Activated T-helper 1 cell treated with Interleukin-2 at 50 U/mL for 16 hours (primary cell): ENCODE data around the gene NTSR2.

Experiments used
- DNase-seq: peaks from one replicate; pipeline ENCODE4 v3.0.0-alpha.2; 2020; ENCODE audit warnings: low read depth

NTSR2 gene

GRCh38 chr2:11628675-11629074 is 41.3 kb downstream of the NTSR2 start:
- DNase-seq: no peak

- no peak for DNase-seq
These were observed 44.3 kb downstream of the NTSR2 start for GRCh38 chr2:11625671-11626070.

DNA sequence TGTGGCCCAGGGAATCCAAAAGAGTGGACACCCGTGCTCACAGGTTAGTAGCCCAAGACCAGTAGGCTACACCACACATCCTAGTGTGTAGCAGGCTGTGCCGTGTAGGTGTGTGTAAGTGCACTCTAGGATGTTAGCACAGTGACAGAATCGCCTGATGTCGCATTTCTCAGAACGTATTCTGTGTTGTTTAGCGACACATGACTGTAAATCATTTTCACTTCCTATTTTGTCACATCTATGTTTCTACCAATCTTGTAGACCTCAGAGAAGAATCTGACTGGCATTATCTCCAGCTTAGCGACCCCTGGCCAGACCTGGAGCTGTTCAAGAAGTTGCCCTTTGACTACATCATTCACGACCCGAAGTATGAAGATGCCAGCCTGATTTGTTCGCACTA is 45.1 kb downstream of the NTSR2 start:
- no peak for DNase-seq

- DNase-seq: no peak
These were observed 47.4 kb downstream of the NTSR2 start for GRCh38 chr2:11622611-11623010.

GRCh38 chr2:11621410-11621809 is 48.6 kb downstream of the NTSR2 start:
- DNase-seq: no peak

DNA sequence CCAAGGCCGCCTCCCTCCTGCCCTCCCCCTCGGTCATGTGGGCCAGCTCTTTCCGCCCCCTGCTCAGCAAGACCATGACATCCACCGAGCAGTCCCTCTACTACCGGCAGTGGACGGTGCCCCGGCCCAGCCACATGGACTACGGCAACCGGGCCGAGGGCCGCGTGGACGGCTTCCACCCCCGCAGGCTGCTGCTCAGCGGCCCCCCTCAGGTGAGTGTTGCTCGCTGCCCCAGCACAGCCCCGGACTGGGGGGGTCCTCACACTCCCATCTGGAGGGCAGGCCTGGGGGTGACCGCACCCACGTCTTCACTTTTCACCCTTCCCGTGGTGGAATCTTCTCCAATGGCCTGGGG is 51.3 kb downstream of the NTSR2 start:
- no peak for DNase-seq

GRCh38 chr2:11617984-11618707 is 51.8 kb downstream of the NTSR2 start:
- no peak for DNase-seq

DNA sequence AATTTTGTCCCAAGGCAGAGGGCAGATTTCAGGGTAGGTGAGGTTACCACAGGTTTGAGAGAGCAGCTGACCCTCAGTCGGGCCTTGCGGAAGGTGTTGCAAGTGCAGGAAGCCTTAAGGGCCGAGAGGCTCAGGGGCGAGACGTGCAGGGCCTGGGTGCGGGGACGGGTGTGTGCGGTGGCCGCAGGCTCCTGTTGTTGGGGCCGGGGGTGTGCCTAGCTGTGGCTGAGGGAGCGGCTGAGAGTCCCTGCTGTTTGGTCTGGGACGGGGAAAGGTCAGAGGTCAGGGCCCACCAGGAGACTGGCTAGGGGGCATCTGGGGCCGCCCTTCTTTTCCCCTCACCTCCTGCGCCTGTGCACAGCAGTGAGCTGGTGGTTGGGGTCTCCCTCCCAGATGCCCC is 52.5 kb downstream of the NTSR2 start:
- DNase-seq: no peak

DNA sequence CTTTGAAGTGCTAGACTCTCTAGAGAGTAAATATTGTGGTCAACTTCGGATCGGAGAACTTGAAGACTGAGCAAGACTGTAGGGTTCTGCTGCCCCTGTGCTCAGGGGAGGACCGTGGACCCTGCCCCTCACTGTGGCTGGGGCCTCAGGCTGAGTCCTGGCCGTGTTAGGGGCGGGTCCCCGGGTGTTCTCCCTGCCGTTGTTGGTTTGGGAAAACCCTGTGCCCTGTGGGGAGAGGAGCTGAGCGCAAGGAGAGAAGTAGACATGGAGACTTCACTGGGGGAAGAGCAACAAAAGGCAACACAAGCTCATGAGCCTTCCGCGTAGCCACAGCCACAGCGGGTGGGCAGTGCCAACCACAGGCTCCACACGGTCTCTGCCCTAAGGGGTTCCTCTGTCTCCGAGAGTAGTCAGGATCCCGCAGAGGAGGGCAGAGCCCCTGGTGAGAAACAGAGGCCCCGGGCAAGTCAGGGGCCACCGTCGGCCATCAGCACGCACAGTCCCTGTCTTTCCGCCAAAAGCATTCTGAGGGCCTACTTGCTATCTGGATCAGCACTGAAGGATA is 53.1 kb downstream of the NTSR2 start:
- DNase-seq: no peak

DNA sequence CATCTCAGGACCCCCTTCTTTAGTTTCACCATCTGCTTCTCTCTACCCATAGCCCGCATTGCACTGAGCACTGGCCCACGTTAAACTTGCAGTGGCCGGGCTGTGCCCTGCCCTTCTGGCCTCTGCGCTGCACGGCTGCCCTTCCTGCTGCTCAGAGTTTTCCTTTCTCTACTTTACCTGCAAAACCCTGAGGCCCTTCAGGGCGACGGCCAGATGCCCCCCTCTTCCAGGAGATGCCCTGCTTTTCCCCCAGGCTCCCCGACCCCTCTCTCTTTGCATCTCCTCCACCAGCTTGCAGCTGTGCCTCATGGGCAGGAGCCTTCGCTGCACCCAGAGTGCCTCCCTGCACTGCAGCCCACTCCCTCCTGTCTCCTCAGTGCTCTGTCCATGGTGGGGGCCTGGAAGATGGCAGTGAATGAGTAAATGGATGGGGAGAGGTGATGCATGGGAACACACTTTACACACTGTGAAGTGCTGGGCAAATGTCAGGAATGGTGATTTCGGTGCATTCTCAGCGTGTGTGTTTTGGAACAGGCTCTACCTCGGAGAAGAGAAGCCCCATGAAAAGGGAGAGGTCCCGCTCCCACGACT is 53.8 kb downstream of the NTSR2 start:
- DNase-seq: no peak

GRCh38 chr2:11615209-11615608 is 54.8 kb downstream of the NTSR2 start:
- DNase-seq: no peak

GRCh38 chr2:11613297-11613696 is 56.7 kb downstream of the NTSR2 start:
- DNase-seq: no peak

- DNase-seq: no peak
These were observed 57.3 kb downstream of the NTSR2 start for GRCh38 chr2:11612553-11613215.

GRCh38 chr2:11611251-11611650 is 58.7 kb downstream of the NTSR2 start:
- no peak for DNase-seq

DNA sequence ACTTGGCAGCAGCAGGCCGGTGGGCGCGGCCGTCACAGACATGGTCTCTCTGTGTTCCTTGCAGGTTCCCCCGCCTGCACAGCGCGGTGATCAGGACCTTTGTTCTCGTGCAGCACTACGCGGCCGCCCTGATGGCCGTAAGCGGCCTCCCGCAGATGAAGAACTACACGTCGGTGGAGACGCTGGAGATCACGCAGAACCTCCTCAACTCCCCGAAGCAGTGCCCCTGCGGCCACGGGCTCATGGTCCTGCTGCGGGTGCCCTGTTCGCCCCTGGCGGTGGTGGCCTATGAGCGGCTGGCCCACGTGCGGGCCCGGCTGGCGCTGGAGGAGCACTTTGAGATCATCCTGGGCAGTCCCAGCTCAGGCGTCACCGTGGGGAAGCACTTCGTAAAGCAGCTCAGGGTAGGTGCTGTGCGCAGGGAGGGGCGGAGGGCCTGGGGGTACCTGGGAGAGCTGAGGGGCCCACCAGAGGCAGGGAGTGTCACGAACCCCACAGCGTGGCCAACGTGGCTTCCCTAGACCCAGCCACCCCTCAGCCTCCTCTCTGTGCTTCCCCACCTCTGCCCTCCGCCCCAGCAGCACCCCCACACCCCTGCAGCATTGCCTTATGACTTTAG is 59.3 kb downstream of the NTSR2 start:
- no peak for DNase-seq
